ENCODE measurements around the gene IFIT1. TPM values are rescaled to one million over a fixed set of nuclear protein-coding genes. Genes with fewer than 3 reads are reported as not detected.
"Not testable (repeated sequence)": the region's sequence is repeated elsewhere in the genome, so short reads cannot be mapped to it uniquely, and the experiment has no call there.

Gene IFIT1
- total RNA-seq, 1 experiment from 2014 or later, result 2.4 TPM

- DNase-seq (ENCODE audit: low spot score); H3K9me3 ChIP-seq (ENCODE audit: low read depth, low read length, poor library complexity, severe bottlenecking); H3K4me3 ChIP-seq (ENCODE audit: low read depth, low read length, poor library complexity, severe bottlenecking); H3K4me1 ChIP-seq (ENCODE audit: insufficient read depth, low read length, poor library complexity, severe bottlenecking); H3K27ac ChIP-seq (ENCODE audit: low read depth, low read length, poor library complexity, severe bottlenecking); H3K36me3 ChIP-seq (ENCODE audit: insufficient read depth, low read length, poor library complexity, severe bottlenecking); BruUV-seq (replicated peaks); CTCF ChIA-PET; H3K27me3 ChIP-seq (replicated peaks; ENCODE audit: insufficient read depth, low read depth, low read length, poor library complexity); POLR2A ChIA-PET (ENCODE audit: low non-redundant PET); intact Hi-C loops (cut with micrococcal nuclease; ENCODE audit: unreplicated experiment): not testable (repeated sequence)
These were observed 16.9 kb downstream of the IFIT1 start for GRCh38 chr10:89409282-89409681.

GRCh38 chr10:89410551-89410950 is 18.1 kb downstream of the IFIT1 start:
- H3K27ac ChIP-seq (ENCODE audit: low read depth, low read length, poor library complexity, severe bottlenecking); H3K9me3 ChIP-seq (ENCODE audit: low read depth, low read length, poor library complexity, severe bottlenecking); DNase-seq (ENCODE audit: low spot score); H3K4me1 ChIP-seq (ENCODE audit: insufficient read depth, low read length, poor library complexity, severe bottlenecking); H3K4me3 ChIP-seq (ENCODE audit: low read depth, low read length, poor library complexity, severe bottlenecking); BruUV-seq (replicated peaks); CTCF ChIA-PET; H3K36me3 ChIP-seq (ENCODE audit: insufficient read depth, low read length, poor library complexity, severe bottlenecking); POLR2A ChIA-PET (ENCODE audit: low non-redundant PET); H3K27me3 ChIP-seq (replicated peaks; ENCODE audit: insufficient read depth, low read depth, low read length, poor library complexity): not testable (repeated sequence)
- intact Hi-C loops (cut with micrococcal nuclease; ENCODE audit: unreplicated experiment), result loop anchor here (5.0 kb wide), 1 partner anchor 843 kb away; no protein-coding TSS in a partner anchor

GRCh38 chr10:89411135-89411534 is 18.7 kb downstream of the IFIT1 start:
- H3K9me3 ChIP-seq (ENCODE audit: low read depth, low read length, poor library complexity, severe bottlenecking); POLR2A ChIA-PET (ENCODE audit: low non-redundant PET); H3K4me1 ChIP-seq (ENCODE audit: insufficient read depth, low read length, poor library complexity, severe bottlenecking); BruUV-seq (replicated peaks); CTCF ChIA-PET; DNase-seq (ENCODE audit: low spot score); H3K27me3 ChIP-seq (replicated peaks; ENCODE audit: insufficient read depth, low read depth, low read length, poor library complexity); H3K4me3 ChIP-seq (ENCODE audit: low read depth, low read length, poor library complexity, severe bottlenecking); H3K27ac ChIP-seq (ENCODE audit: low read depth, low read length, poor library complexity, severe bottlenecking); H3K36me3 ChIP-seq (ENCODE audit: insufficient read depth, low read length, poor library complexity, severe bottlenecking): not testable (repeated sequence)
- intact Hi-C loops (cut with micrococcal nuclease; ENCODE audit: unreplicated experiment), result loop anchor here (5.0 kb wide), 1 partner anchor 844 kb away; no protein-coding TSS in a partner anchor

GRCh38 chr10:89412276-89412675 is 19.9 kb downstream of the IFIT1 start:
- DNase-seq (ENCODE audit: low spot score); POLR2A ChIA-PET (ENCODE audit: low non-redundant PET); BruUV-seq (replicated peaks); H3K27me3 ChIP-seq (replicated peaks; ENCODE audit: insufficient read depth, low read depth, low read length, poor library complexity); H3K36me3 ChIP-seq (ENCODE audit: insufficient read depth, low read length, poor library complexity, severe bottlenecking); CTCF ChIA-PET; H3K4me3 ChIP-seq (ENCODE audit: low read depth, low read length, poor library complexity, severe bottlenecking); H3K9me3 ChIP-seq (ENCODE audit: low read depth, low read length, poor library complexity, severe bottlenecking); H3K27ac ChIP-seq (ENCODE audit: low read depth, low read length, poor library complexity, severe bottlenecking): not testable (repeated sequence)
- peaks cover 12% of the 10 kb centered on the region for H3K4me1 ChIP-seq (ENCODE audit: insufficient read depth, low read length, poor library complexity, severe bottlenecking)
- intact Hi-C loops (cut with micrococcal nuclease; ENCODE audit: unreplicated experiment), result loop anchor here (5.0 kb wide), 1 partner anchor 845 kb away; no protein-coding TSS in a partner anchor

- Histone ChIP-seq H3K36me3 (ENCODE audit: insufficient read depth, low read length, poor library complexity, severe bottlenecking) (no peaks in the 10 kb centered on the region), H3K9me3 (ENCODE audit: low read depth, low read length, poor library complexity, severe bottlenecking) (peaks cover 3% of the 10 kb centered on the region), H3K27me3 (replicated peaks; ENCODE audit: insufficient read depth, low read depth, low read length, poor library complexity) (no peaks in the 10 kb centered on the region), H3K27ac (ENCODE audit: low read depth, low read length, poor library complexity, severe bottlenecking) (no peak overlapping the region), H3K4me1 (ENCODE audit: insufficient read depth, low read length, poor library complexity, severe bottlenecking) (peaks cover 12% of the 10 kb centered on the region), H3K4me3 (ENCODE audit: low read depth, low read length, poor library complexity, severe bottlenecking) (peak overlapping the region; percentile 60)
- intact Hi-C loops (cut with micrococcal nuclease; ENCODE audit: unreplicated experiment), result loop anchor here (5.0 kb wide), 1 partner anchor 846 kb away; no protein-coding TSS in a partner anchor
- no TSS peak for BruUV-seq (replicated peaks)
- CTCF ChIA-PET, result no interaction called here
- POLR2A ChIA-PET (ENCODE audit: low non-redundant PET), result no interaction called here
- DNase-seq (ENCODE audit: low spot score), result no peak
- TF ChIP-seq CTCF (conservative IDR thresholded peaks at IDR 0.05; ENCODE audit: low read depth, low read length), result no peak
- TF ChIP-seq EZH2 (IDR thresholded peaks at IDR 0.05; ENCODE audit: borderline replicate concordance, low read depth, low read length, poor library complexity, severe bottlenecking), result no peak
These were observed 21.0 kb downstream of the IFIT1 start for GRCh38 chr10:89413398-89413912.
